ENCODE data around the gene ARMC3.
"Not testable (repeated sequence)": the region's sequence is repeated elsewhere in the genome, so short reads cannot be mapped to it uniquely, and the experiment has no call there.

Gene ARMC3

GRCh38 chr10:22929053-22929452 lies 1.2 kb downstream of the ARMC3 start:
- DNase-seq: not testable (repeated sequence)

- no peak for DNase-seq
Measured at GRCh38 chr10:22931948-22932347, 4.1 kb downstream of the ARMC3 start.

GRCh38 chr10:22932626-22933370 lies 4.9 kb downstream of the ARMC3 start:
- no peak for DNase-seq

GRCh38 chr10:22934726-22935125 lies 6.9 kb downstream of the ARMC3 start:
- no peak for DNase-seq

GRCh38 chr10:22942437-22942836 lies 14.6 kb downstream of the ARMC3 start:
- DNase-seq: no peak

GRCh38 chr10:22945934-22946673 lies 18.3 kb downstream of the ARMC3 start:
- peak; percentile 37 for DNase-seq

GRCh38 chr10:22954970-22955369 lies 27.1 kb downstream of the ARMC3 start:
- no peak for DNase-seq

GRCh38 chr10:22958338-22958737 lies 30.5 kb downstream of the ARMC3 start:
- DNase-seq: no peak

GRCh38 chr10:22959292-22959691 lies 31.4 kb downstream of the ARMC3 start:
- no peak for DNase-seq

GRCh38 chr10:22959950-22960349 lies 32.1 kb downstream of the ARMC3 start:
- no peak for DNase-seq

GRCh38 chr10:22962817-22963216 lies 35.0 kb downstream of the ARMC3 start:
- no peak for DNase-seq

- DNase-seq: no peak
Measured at GRCh38 chr10:22969704-22970103, 41.9 kb downstream of the ARMC3 start.

GRCh38 chr10:22976534-22976933 lies 48.7 kb downstream of the ARMC3 start:
- DNase-seq: no peak

- DNase-seq: no peak
Measured at GRCh38 chr10:22977751-22978150, 49.9 kb downstream of the ARMC3 start.

- no peak for DNase-seq
Measured at GRCh38 chr10:22978287-22978686, 50.4 kb downstream of the ARMC3 start.

- no peak for DNase-seq
Measured at GRCh38 chr10:22978918-22979317, 51.1 kb downstream of the ARMC3 start.

- no peak for DNase-seq
Measured at GRCh38 chr10:22980822-22981221, 53.0 kb downstream of the ARMC3 start.

GRCh38 chr10:22984066-22984465 lies 56.2 kb downstream of the ARMC3 start:
- DNase-seq: no peak

- DNase-seq: peak; percentile 24
Measured at GRCh38 chr10:22986771-22987542, 59.1 kb downstream of the ARMC3 start.

- DNase-seq: peak; percentile 72
Measured at GRCh38 chr10:22988581-22989360, 60.9 kb downstream of the ARMC3 start.

- DNase-seq: no peak
Measured at GRCh38 chr10:22990443-22990842, 62.6 kb downstream of the ARMC3 start.

GRCh38 chr10:22992075-22992474 lies 64.2 kb downstream of the ARMC3 start:
- peak; percentile 64 for DNase-seq

GRCh38 chr10:22992621-22993020 lies 64.8 kb downstream of the ARMC3 start:
- no peak for DNase-seq

Data from activated CD4-positive, alpha-beta T cell treated with anti-CD3 and anti-CD28 coated beads, Interleukin-2, amount 50 U/mL, for 16 hours (primary cell).